IMR-90 (cell line): Measurements from ENCODE around the gene NUDT3. TPM values are rescaled to one million over a fixed set of nuclear protein-coding genes. Genes with fewer than 3 reads are reported as not detected.

Experiments
- ATAC-seq: fragments of 200-7000 bp; cut with Tn5 transposase; 2 replicates; pipeline ENCODE4 v1.9.1; 2020; ENCODE audit warnings: low read depth, mild to moderate bottlenecking, moderate library complexity
- BruUV-seq: library from RNA; stranded (reverse); fragments of 400-500 nt; replicated peaks from 2 replicates; lab custom pipeline; 2021; lab: Mats Ljungman, UMichigan
- CTCF ChIA-PET: fragments of 300-600 bp; formaldehyde crosslinking; extraction: SDS; loops from one replicate; lab custom pipeline; 2021; ENCODE audit warnings: antibody characterized with exemption; lab: Yijun Ruan, JAX
- POLR2A ChIA-PET: fragments of 300-600 bp; sonication (Branson Sonifier 250); formaldehyde crosslinking; loops from one replicate; lab custom pipeline; 2022; ENCODE audit warnings: antibody characterized with exemption; ENCODE audit not compliant: unreplicated experiment; lab: Charles Lee
- DNase-seq: peaks from one replicate; pipeline ENCODE4 v3.0.0; 2013
- H2AFZ ChIP-seq: replicated peaks from 2 replicates; pipeline ENCODE3; 2013; ENCODE audit warnings: low read length, mild to moderate bottlenecking; ENCODE audit not compliant: poor library complexity
- H2AK5ac ChIP-seq: 2 replicates; pipeline ENCODE4 v1.6.1; 2013; ENCODE audit warnings: low read depth, low read length, inconsistent platforms
- H2AK9ac ChIP-seq: replicated peaks from 2 replicates; pipeline ENCODE3; 2013; ENCODE audit warnings: mild to moderate bottlenecking, low read depth, low read length, moderate library complexity; ENCODE audit not compliant: poor library complexity
- H2BK120ac ChIP-seq: 2 replicates; pipeline ENCODE4 v1.6.1; 2013; ENCODE audit warnings: low read depth, low read length, inconsistent platforms
- H2BK15ac ChIP-seq: 3 replicates; pipeline ENCODE4 v1.6.1; 2013; ENCODE audit warnings: low read depth, low read length, inconsistent platforms
- H2BK20ac ChIP-seq: 2 replicates; pipeline ENCODE4 v1.6.1; 2013; ENCODE audit warnings: low read depth, mild to moderate bottlenecking, inconsistent platforms, low read length, moderate library complexity
- H2BK5ac ChIP-seq: 2 replicates; pipeline ENCODE4 v1.6.1; 2013; ENCODE audit warnings: mild to moderate bottlenecking, low read depth, low read length, inconsistent platforms; ENCODE audit not compliant: poor library complexity, severe bottlenecking
- H3K14ac ChIP-seq: replicated peaks from 2 replicates; pipeline ENCODE4 v1.6.1; 2013; ENCODE audit warnings: low read depth, low read length, inconsistent platforms
- H3K18ac ChIP-seq: 2 replicates; pipeline ENCODE4 v1.6.1; 2013; ENCODE audit warnings: low read depth, low read length, control low read depth
- H3K23ac ChIP-seq: 2 replicates; pipeline ENCODE4 v1.6.1; 2013; ENCODE audit warnings: low read depth, low read length, inconsistent platforms
- H3K27ac ChIP-seq: 2 replicates; pipeline ENCODE4 v1.5.1; 2013; ENCODE audit warnings: mild to moderate bottlenecking, control low read depth, low read length; ENCODE audit not compliant: insufficient read depth
- H3K27me3 ChIP-seq: 2 replicates; pipeline ENCODE4 v1.6.1; 2013; ENCODE audit warnings: low read length; ENCODE audit not compliant: control insufficient read depth, insufficient read depth
- H3K36me3 ChIP-seq: 2 replicates; pipeline ENCODE4 v1.6.1; 2013; ENCODE audit warnings: low read length, mixed read lengths; ENCODE audit not compliant: control insufficient read depth, insufficient read depth
- H3K4ac ChIP-seq: 2 replicates; pipeline ENCODE4 v1.6.1; 2013; ENCODE audit warnings: low read depth, low read length, inconsistent platforms
- H3K4me1 ChIP-seq: 2 replicates; pipeline ENCODE4 v1.6.1; 2013; ENCODE audit warnings: low read length, mixed read lengths; ENCODE audit not compliant: control insufficient read depth, insufficient read depth
- H3K4me2 ChIP-seq: 2 replicates; pipeline ENCODE4 v1.6.1; 2013; ENCODE audit warnings: low read depth, mild to moderate bottlenecking, control low read depth, low read length, moderate library complexity
- H3K4me3 ChIP-seq: 2 replicates; pipeline ENCODE4 v1.5.1; 2013; ENCODE audit warnings: low read depth, mild to moderate bottlenecking, control low read depth, low read length, moderate library complexity; ENCODE audit not compliant: insufficient read depth
- H3K56ac ChIP-seq: 2 replicates; pipeline ENCODE4 v1.6.1; 2013; ENCODE audit warnings: low read length, inconsistent platforms; ENCODE audit not compliant: insufficient read depth; ENCODE audit errors: extremely low read depth
- H3K79me1 ChIP-seq, 2 experiments: 2 replicates each; pipeline ENCODE4 v1.6.1; 2013; ENCODE audit warnings: low read length in 2 of 2, inconsistent platforms in 1 of 2, low read depth in 1 of 2
- H3K9ac ChIP-seq: 2 replicates; pipeline ENCODE4 v1.6.1; 2013; ENCODE audit warnings: low read depth, low read length, control low read depth
- H3K9me1 ChIP-seq: 2 replicates; pipeline ENCODE4 v1.6.1; 2013; ENCODE audit warnings: low read length, inconsistent platforms; ENCODE audit not compliant: insufficient read depth
- H3K9me3 ChIP-seq: 2 replicates; pipeline ENCODE4 v1.6.1; 2013; ENCODE audit warnings: low read length; ENCODE audit not compliant: control insufficient read depth, insufficient read depth
- H4K20me1 ChIP-seq: 2 replicates; pipeline ENCODE4 v1.6.1; 2013; ENCODE audit warnings: low read length, inconsistent platforms; ENCODE audit not compliant: insufficient read depth
- H4K5ac ChIP-seq: 2 replicates; pipeline ENCODE4 v1.6.1; 2013; ENCODE audit warnings: mild to moderate bottlenecking, low read depth, low read length, control low read depth
- H4K8ac ChIP-seq, 2 experiments: 2 replicates each; pipeline ENCODE4 v1.6.1; 2013; ENCODE audit warnings: low read depth in 2 of 2, low read length in 2 of 2, control low read depth in 1 of 2, inconsistent platforms in 1 of 2
- H4K91ac ChIP-seq: 2 replicates; pipeline ENCODE4 v1.6.1; 2013; ENCODE audit warnings: low read depth, low read length, inconsistent platforms; ENCODE audit not compliant: insufficient read depth
- CEBPB ChIP-seq: IDR thresholded peaks from 2 replicates; pipeline ENCODE4 v1.6.1; 2012; ENCODE audit warnings: low read depth, low read length, improper control_type of control experiment
- CHD1 ChIP-seq: IDR thresholded peaks from 2 replicates; pipeline ENCODE4 v1.6.1; 2012; ENCODE audit warnings: low read depth, low read length, improper control_type of control experiment
- MAZ ChIP-seq: IDR thresholded peaks from 2 replicates; pipeline ENCODE4 v1.6.1; 2012; ENCODE audit warnings: low read depth, mild to moderate bottlenecking, low read length, improper control_type of control experiment, moderate library complexity, borderline replicate concordance
- MXI1 ChIP-seq: IDR thresholded peaks from 2 replicates; pipeline ENCODE4 v1.6.1; 2012; ENCODE audit warnings: low read depth, mild to moderate bottlenecking, low read length, moderate library complexity, borderline replicate concordance
- WGBS, 2 experiments: methylation state at CpG; one replicate each; pipeline versions ENCODE4 v1.1.5 to v1.1.7; 2013; ENCODE audit warnings: missing lambda C conversion rate in 2 of 2; ENCODE audit not compliant: insufficient read length in 1 of 2; ENCODE audit errors: extremely low coverage in 2 of 2; 5-methylcytosine and 5-hydroxymethylcytosine counted together
- dilution Hi-C: fragments of 300-500 bp; cut with HindIII; formaldehyde crosslinking; loops from one replicate; pipeline ENCODE4 v1.14.3; 2018; ENCODE audit warnings: low sequenced_read_pairs; ENCODE audit not compliant: unreplicated experiment
- in situ Hi-C: fragments of 300-500 bp; cut with MboI; formaldehyde crosslinking; loops from 3 replicates; pipeline ENCODE4 v1.14.3; 2019; ENCODE audit warnings: low sequenced_read_pairs, inconsistent platforms, mixed read lengths
- intact Hi-C: fragments of 100-400 bp; cut with micrococcal nuclease; formaldehyde crosslinking; loops from 2 replicates; pipeline ENCODE4 v1.10.0; 2022
- polyA plus RNA-seq, 3 experiments: library from polyadenylated mRNA; depleted of rRNA; stranded (reverse); fragments of >200 nt; gene quantifications; 2 replicates each; pipeline ENCODE4 v1.2.3, GENCODE V29; 2012; ENCODE audit warnings: low replicate concordance in 1 of 3
- total RNA-seq: library from RNA; depleted of rRNA; stranded (reverse); fragments of >200 nt; gene quantifications from 2 replicates; pipeline ENCODE4 v1.2.3, GENCODE V29; 2012

The NUDT3 gene
- total and polyA plus RNA-seq, 2 of the 4 experiments (the other 2 are of a cell fraction) = 10.1 to 17.2 TPM

GRCh38 chr6:34349211-34349610 lies 43.3 kb downstream of the NUDT3 start:
- in situ Hi-C loops (no loop called here), dilution Hi-C loops (no loop called here), intact Hi-C loops (no loop called here)
- H3K18ac ChIP-seq = no peak overlapping the region
- H2BK15ac ChIP-seq = no peak overlapping the region
- no peaks in the 10 kb centered on the region for H3K27me3 ChIP-seq
- peaks cover 12% of the 10 kb centered on the region for H3K9me1 ChIP-seq
- no peak overlapping the region for H4K8ac ChIP-seq
- ChIA-PET POLR2A (no interaction called here), CTCF (no interaction called here)
- no peak overlapping the region for H3K4ac ChIP-seq
- H4K20me1 ChIP-seq = peaks cover 34% of the 10 kb centered on the region
- BruUV-seq = no TSS peak
- H3K79me1 ChIP-seq = peaks cover 12 to 69% of the 10 kb centered on the region in 2 experiments
- ATAC-seq (no peak), DNase-seq (no peak)
- no peak overlapping the region for H3K14ac ChIP-seq
- H3K4me2 ChIP-seq = no peak overlapping the region
- no peaks in the 10 kb centered on the region for H3K36me3 ChIP-seq
- no peak overlapping the region for H3K23ac ChIP-seq
- H3K4me1 ChIP-seq = peaks cover 9% of the 10 kb centered on the region
- no peak overlapping the region for H2BK120ac ChIP-seq
- no peak overlapping the region; the same call in 1 of the 2 replicates for H2AK5ac ChIP-seq
- H3K9ac ChIP-seq = no peak overlapping the region
- H2BK5ac ChIP-seq = no peak overlapping the region
- no peak overlapping the region for H2AK9ac ChIP-seq
- no peak overlapping the region for H4K5ac ChIP-seq
- H3K4me3 ChIP-seq = no peak overlapping the region
- no peak overlapping the region for H4K91ac ChIP-seq
- 83% methylated on average over 2 of the region's 4 CpGs; no CpG with 5 or more reads in 1 of the 2 experiments for WGBS, 2 experiments
- H3K56ac ChIP-seq = no peak overlapping the region
- no peak overlapping the region for H2AFZ ChIP-seq
- H2BK20ac ChIP-seq = no peak overlapping the region
- H3K9me3 ChIP-seq = no peaks in the 10 kb centered on the region
- no peak overlapping the region for H3K27ac ChIP-seq
- TF ChIP-seq CEBPB = peak; percentile 28; the same call in 1 of the 2 replicates
- no peak for TF ChIP-seq CHD1
- TF ChIP-seq MXI1 = no peak
- TF ChIP-seq MAZ = no peak
